Endometrial microvascular endothelial cells (primary cell): ENCODE results near the gene TSC22D3. TPM values are rescaled to one million over a fixed set of nuclear protein-coding genes. Genes with fewer than 3 reads are reported as not detected.

Experiments
- in situ Hi-C: cut with HindIII; loops from 2 replicates; pipeline ENCODE4 v1.10.0; 2017; ENCODE audit warnings: low sequenced_read_pairs, low pct_unique_long_range_greater_than_20kb; ENCODE audit errors: inconsistent ontology term
- total RNA-seq: library from RNA; depleted of rRNA; stranded (reverse); fragments of >200 nt; gene quantifications from one replicate; pipeline ENCODE4 v1.2.3, GENCODE V29; 2015; ENCODE audit errors: inconsistent ontology term

TSC22D3 gene
- total RNA-seq, 1 donor from 2014 or later, result 24.6 TPM

DNA sequence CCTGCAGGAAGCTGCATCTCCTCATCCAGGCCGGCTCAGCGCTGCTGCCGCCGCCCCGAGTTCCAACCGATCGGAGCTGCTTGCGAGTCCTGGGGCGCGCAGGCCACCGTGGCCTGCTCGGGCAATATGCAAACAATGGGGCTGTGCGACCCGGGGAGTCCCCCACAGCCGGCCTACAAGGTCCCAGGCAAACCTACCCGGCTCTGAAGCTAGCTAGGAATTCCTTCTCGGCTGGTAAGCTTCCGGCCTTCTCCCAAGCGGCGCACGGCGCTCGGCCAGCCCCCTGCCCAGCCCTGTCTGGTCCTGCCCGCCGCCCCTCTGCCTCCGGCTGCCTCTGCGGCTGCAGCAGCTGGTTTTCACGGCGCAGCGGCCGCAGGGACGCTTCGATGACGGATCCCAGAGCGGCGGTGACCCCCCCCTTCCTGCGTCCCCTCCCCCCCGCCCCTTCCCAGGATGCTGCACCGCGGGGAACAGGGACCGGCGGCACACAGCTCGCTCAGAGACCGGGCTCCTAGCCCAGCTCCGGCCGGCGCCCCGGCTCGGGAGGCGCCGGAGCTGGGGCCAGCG, 59.4 kb downstream of the TSC22D3 start:
- in situ Hi-C loops, result no loop called here

DNA sequence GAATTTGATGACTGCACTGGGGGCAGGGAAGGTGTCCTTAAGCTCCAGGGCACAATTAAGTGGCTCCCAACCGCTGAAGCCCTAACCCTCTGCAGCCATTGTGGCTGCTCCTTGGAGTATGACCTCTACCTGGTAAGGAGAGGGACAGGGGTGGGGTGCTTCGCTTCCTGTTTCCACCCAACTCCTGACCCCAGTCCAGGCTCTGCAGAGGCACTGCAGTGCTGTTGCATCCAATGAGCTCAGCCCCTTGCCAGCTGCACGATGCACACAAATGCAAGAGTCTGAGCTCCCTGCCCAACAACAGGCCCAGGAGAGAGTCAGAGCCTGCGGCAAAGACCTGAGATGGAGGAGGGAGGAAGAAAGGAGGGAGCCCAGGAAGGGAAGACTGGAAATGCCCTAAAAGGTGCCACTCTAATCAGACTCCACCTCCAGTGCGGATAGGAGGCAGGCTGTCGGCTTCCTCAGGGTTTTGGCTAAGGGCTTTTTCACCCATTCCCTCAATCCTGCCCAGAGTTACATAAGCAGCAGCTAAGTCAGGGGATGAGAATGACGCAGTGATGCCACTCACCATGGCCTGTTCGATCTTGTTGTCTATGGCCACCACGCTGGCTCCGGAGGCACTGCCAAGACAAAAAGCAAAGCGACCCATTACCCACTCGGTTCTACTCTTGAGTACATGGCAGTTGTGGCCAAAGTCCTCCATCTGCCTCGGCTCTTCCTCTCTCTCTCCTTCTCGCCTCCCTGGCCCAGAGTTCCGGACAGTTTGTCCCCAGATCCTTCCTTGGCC, 60.1 kb downstream of the TSC22D3 start:
- in situ Hi-C loops, result no loop called here

DNA sequence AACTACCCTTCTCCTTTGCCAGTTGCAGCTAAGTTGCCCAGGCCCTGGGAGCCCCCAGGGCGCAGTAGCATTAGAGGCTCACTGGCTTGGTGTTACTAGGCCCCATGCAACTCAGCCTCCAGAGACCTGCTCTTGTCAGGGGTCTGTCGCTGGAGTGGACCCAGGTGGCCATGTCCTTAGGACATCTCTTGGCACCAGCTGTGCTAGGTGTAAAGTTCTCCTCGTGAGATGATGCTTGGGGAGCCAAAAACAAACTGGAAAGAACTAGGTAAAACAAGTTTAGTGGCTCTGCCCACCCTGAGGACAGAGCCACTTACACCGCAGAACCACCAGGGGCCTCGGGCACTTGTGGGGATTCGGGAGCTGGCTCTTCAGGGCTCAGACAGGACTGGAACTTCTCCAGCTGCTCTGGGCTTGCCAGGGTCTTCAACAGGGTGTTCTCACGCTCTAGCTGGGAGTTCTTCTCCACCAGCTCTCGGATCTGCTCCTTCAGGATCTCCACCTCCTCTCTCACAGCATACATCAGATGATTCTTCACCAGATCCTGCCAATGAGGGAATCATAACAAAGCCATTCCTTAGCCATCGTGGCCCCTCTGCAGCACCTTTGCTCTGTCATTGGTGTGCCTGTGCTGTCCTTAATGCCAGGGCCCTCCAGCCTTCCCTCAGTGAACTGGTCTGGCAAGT, 61.2 kb downstream of the TSC22D3 start:
- in situ Hi-C loops, result no loop called here

DNA sequence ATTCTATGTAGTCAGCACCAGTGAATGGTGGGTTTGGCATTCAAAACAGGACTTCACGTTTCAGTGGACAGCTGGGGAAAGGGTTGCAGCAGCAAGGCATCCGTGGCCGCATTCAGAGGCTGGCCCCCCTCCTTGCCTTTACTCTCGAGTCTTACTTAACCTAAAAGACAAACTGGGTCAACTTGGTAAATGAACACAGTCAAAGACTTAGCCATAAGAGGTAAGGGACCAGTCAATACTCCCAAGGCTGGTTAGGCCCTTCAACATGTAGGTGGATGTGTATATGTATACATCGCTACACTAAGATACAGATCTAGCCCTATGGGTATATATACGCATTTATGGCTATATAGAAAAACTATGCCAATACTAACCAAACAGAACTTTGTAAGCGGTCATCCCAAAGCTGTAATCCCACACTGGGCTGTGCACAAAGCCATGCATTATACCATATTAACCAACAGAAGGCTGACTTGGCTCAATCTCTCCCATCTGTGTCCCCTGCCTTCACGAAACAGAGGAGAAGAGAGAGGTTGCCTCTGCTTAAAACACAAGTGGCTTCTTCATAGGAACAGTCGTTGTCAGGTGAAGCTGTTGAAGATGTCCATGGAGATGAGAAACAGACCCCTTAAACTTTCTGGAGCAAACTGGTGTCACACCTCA, 61.9 kb downstream of the TSC22D3 start:
- in situ Hi-C loops, result no loop called here

DNA sequence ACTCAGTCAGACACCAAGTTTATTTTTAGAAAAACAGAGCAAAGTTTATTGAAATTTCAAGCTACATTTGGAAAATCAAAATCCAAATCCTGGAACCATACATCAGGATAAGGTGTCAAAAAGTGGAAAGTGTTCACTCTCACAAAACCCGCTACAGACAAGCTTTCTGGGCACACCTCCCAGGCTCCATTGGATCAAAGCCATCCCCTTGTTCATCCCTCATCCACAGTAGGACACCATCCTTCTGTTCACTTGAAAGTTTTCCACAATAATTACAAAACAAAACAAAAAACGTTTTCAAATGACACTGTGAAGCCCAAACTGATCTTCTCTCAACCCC, 62.4 kb downstream of the TSC22D3 start:
- in situ Hi-C loops, result no loop called here

DNA sequence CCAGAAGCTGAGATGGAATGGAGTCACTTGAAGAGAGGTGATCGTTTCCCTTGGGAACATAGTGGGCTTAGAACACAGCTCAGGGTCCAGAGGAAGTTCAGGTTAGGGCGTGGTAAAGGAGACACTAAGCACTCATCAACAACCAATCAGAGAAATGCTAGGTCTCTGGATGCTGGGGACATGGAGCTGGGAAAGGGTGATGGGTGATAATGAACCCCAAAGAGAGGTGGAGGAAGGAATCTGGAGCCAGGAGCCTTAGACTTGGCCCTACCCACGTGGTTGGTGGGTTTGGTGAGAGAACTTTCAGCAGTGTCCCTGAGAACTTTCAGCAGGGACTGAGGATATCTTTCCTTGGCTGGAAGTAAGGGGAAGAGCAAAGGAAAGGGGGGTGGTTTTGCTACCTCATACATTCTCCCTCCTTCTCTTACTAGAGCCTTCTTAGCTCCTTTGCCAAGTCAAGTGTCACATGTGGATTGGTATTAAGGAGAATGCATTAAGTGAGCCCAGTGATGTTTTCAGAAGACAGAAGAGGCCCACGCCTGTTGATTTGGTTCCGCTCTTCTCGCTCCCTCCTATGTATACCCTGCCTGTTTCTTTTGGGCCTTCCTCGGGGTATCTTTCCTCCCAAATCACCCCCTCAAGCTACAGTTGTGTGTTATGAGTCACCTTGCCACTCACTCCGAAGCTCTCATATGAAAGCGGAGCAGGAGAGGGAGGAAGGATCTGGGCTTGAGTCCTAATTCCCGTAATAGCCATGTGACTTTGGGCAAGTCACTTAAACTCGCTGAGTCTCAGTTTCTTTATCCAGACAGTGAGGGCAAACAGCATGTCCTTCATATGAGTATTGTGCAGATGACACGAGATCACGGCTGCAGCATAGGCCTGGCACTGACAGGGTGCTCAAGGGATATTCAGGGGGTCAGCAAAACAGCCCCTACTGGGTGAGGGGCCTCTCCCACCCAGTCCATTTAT, 63.1 kb downstream of the TSC22D3 start:
- in situ Hi-C loops, result no loop called here

DNA sequence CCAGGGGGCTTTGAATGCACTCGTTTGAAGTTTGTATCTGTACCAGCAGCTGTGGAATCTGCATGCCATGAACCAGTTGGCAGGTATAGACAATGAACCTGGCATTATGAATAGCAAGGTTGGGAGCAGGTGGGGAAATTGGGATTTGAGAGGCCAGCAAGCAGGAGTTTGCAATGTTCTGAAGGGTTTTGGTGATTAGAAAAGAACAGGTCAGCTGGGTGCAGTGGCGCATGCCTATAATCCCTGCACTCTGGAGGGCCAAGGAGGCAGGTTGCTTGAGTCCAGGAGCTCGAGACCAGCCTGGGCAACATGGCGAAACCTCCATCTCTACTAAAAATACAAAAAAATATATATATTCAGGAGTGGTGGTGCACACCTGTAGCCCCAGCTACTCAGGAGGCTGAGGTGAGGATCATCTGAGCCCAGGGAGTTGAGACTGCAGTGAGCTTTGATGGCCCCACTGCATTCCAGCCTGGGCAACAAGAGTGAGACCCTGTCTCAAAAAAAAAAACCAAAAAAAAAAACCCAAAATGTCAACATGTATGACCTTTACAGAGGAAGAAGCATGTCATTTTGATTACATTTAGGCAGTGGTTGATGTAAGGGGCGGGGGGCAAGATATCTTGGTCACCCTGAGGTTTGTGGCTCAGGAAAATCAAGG, 63.9 kb downstream of the TSC22D3 start:
- in situ Hi-C loops, result no loop called here

DNA sequence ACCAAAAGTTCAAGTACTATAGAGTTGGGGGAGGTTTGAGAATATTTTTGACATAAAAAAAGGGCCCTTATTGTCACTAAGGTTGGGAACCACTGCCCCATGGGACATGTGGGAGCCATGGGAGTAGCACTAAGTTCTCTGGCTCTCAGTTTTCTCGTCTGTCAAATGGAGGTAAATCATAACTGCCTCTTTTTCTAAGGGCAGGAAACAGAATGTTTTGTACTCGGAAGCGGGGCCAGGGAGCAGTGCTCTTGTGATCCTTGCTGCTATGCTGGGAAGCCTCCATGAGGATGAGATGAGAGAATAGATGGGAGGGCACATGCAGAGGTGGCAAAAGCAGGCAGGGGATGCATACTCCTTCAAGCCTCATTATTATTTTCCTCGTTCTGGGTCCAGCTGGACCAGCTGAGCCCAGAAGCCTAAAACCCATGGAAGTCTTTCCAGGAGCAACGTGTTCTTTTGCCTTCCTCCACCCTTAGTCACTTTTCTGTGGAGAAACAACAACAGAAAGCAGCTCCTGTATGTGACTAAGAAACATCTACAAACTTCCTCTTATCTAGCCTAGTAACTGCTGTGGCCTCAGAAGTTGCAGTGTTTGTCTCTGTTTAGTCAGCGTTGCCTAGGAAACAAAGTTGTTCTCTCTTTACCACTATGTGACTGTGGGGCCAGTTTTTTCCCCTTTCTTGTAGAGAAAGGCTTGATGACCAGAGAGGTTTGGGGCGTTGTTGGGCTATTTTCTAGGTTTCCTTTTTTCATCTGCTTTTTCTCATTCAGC, 64.8 kb downstream of the TSC22D3 start:
- in situ Hi-C loops, result no loop called here

DNA sequence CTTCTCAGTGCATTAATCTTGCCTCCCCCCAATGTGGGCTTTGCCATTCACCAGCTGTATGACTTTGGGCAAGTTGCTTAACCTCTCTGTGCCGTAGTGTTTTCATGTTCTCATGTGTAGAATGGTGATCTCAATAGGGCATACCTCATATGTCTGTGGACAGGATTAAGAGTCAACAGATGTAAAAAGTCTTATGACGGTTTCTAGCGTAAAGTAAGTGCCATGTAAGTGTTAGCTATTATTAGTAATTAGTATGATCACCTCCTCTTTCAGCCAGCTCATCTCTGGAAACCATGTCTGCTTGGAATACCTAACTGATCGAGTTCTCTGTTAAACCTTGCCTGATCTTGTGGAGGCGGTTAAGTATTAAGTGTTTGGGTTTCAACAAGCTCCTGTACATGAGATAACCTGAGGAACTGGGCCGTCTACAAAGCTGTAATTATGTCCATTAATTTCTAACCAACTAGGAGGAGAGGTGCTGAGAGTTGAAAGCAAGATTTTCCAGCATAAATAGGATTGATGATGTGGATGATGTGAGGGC, 66.3 kb downstream of the TSC22D3 start:
- in situ Hi-C loops, result no loop called here

DNA sequence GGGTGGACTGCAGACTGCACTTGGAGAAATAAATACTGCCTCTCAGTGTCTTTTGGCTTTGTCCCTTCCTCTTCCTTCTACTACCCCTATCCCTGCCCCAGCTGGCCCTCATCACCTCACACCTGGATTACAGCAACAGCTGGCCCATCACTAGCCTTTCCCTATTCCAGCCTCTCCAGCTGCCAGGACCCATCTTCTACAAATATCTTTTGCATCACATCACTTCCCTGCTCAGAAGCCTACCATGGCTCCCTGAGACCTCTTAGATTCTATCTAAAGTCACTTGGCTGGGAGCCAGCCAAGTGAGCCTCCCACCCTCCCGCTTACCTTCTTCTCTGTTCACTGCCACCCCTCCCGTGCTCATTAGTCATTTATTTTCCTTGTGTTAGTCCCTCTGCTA, 66.8 kb downstream of the TSC22D3 start:
- in situ Hi-C loops, result no loop called here

DNA sequence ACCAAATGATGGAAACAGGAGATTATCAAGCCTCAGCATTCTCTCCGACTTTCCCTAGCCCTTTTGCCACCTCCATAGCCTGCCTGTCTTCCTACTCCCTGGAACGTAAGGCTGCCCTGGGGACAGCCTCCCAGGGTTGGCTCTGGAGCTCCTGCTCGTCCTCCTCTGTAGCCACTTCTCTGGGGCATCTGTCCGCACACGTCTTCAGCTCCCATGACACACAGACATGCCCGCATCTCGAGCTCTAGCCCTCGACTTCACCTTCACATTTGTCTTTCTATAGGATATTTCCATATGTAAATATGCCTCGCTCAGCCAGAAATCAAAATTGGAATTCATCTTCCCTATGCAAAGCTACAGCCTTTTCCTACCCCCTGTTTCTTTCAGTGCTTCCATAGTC, 67.7 kb downstream of the TSC22D3 start:
- in situ Hi-C loops, result no loop called here

DNA sequence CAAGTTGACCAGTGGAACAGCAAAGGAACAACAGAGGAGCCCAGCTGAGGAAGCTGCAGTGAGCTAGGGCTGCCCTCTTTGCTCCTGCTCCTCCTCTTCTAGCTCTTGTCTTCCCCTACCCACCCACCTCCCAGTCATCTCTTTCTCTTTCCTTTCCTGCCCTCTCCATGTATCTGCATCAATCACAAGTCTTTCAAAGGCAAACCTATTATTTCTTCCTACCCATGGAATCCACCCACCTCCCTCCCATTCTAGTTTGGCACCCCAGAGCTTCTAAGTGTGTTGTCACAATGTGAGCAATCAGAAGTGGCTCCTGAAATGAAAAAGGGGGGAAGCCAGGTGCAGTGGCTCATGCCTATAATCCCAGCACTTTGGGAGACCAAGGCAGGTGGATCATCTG, 69.3 kb downstream of the TSC22D3 start:
- in situ Hi-C loops, result no loop called here

DNA sequence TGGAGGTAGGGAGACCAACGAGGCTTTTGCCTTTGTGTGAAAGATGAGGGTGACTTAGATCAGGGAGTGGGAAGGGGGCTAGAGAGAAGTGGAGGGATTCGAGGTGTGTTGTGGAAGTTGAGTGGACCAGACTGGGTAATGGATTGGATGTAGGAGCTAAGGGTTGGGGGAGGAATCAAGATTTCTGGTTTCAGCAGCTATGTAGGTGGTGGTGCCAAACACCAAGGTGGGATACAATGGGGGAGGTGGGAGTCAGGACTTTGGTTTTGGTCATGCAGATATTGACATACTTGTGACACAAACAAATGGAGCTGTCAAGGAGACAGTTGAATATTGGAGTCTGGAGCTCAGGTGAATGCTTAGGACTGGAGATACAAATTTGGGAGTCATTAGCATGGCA, 71.0 kb downstream of the TSC22D3 start:
- in situ Hi-C loops, result no loop called here

DNA sequence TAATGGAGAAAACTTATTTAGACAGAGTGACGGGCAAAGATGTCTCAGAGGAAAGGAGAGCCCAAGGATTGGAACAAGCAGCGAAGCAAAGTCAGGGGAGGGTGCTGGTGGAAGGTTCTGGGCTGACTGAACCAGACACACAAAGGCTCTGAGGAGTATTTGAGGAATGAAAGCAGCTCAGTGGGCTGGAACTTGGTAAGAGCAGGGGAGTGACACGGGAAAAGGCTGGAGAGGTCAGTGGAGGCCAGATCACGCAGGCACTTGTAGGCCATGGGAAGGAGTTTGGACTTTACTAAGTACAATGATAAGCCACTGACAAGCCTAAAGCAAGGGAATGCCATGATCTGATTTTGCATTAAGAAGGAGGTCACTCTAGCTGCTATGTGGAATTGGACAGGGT, 71.4 kb downstream of the TSC22D3 start:
- in situ Hi-C loops, result no loop called here

DNA sequence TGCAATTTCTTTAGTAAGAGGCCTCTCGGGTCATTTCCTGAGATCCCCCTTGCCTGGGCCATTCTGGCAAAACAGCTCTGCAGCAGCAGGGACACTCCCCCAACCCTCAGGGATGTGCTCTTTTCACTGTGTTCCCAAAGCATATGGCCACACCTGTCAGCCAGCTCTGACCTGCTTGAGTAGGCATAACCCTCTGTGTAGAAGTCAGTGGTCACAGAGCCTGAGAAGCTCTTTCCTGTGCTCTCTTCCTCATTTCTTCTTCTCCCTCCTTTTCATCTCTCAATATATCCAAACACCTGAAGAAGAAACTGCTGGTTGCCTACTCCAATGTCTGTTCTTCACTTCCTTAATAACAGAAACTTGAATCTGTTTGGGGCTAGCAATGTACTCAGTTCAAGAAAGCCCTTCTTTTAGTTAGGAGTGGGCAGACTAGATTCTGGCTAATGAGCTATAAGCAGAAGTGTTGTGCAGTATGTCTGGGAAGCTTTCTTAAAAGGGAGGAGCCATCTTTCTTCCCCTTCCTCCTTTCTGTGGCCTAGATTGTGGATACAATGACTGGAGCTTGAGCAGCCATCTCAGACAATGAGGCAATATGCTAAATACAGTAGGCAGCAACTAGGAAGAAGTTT, 74.0 kb downstream of the TSC22D3 start:
- in situ Hi-C loops, result no loop called here

DNA sequence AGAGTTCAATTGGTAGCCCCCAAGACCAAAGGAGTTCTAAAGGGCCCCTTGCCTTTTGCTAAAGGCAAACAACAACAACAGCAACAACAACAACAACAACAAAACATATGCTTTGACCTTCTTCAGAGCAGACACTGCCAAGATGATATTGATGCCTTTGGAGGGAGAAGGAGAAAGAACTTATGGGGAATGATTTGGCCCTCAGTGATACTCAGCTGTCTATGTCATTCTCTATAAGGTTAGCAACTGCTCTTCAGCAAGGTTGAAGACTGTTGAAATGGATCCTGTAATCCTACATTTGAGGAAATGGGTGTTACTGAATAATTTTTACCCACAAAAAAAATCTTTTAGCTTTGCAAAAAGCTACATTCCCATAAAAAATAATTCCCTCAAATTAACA, 74.8 kb downstream of the TSC22D3 start:
- in situ Hi-C loops, result no loop called here

DNA sequence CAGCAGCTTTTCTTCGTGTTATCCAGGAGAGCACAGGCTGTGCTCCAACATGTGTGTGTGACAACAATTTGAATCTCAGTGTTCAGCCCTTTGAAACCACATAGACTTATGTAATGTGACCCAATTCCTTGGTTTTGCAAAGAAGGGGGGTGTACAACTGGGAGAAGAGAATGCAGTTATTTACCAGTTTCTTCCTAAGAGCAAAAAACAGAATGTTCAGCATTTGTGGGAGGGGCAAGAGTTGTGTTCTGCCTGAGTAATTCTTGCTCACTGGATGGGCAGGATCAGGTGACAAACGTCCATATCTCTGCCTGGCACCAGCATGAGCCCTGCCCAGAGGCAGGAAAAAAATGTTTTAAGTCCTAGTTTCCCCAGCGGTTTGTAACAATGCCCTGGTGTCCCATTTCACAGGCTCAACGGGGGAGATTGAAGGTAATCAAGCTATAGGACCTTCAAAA, 75.2 kb downstream of the TSC22D3 start:
- in situ Hi-C loops, result no loop called here
